ENCODE data around the gene SCRN1.

- no peak for TF ChIP-seq CTCF (IDR thresholded peaks at IDR 0.05)
- TF ChIP-seq ZFX (IDR thresholded peaks at IDR 0.05; ENCODE audit: borderline replicate concordance) = no peak
These were observed 29.8 kb upstream of the SCRN1 start for GRCh38 chr7:30019387-30019786.
